Prostate gland (tissue), 2 donors: ENCODE results near the gene TGIF1. TPM values are rescaled to one million over a fixed set of nuclear protein-coding genes. Genes with fewer than 3 reads are reported as not detected.
A peak's percentile ranks its signal among the peaks of the same experiment; 100 is the strongest.

Experiments
- DNase-seq: peaks from one replicate; pipeline ENCODE4 v3.0.0-alpha.2; 2019; ENCODE audit warnings: low spot score
- H3K27ac ChIP-seq, 2 donors: fragments of 200-600 bp; sonication (generic); 2 replicates each; pipeline ENCODE4 v1.5.1; 2017 to 2019
- H3K27me3 ChIP-seq: fragments of 200-600 bp; sonication (generic); replicated peaks from 2 replicates; pipeline ENCODE4 v1.5.1; 2019; ENCODE audit not compliant: insufficient read depth
- H3K36me3 ChIP-seq, 2 donors: fragments of 200-600 bp; sonication (generic); 1 replicate in 1 of 2; 2 replicates in 1 of 2; pipeline versions ENCODE4 v1.5.1 to v1.8.1; 2017 to 2019
- H3K4me1 ChIP-seq: fragments of 200-600 bp; sonication (generic); replicated peaks from 2 replicates; pipeline ENCODE4 v1.5.1; 2019
- H3K4me3 ChIP-seq, 2 donors: fragments of 200-600 bp; sonication (generic); 2 replicates each; pipeline ENCODE4 v1.5.1; 2017 to 2019
- H3K9me3 ChIP-seq: fragments of 200-600 bp; sonication (generic); 2 replicates; pipeline ENCODE4 v1.5.1; 2017
- POLR2A ChIP-seq: fragments of 450-650 bp; IDR thresholded peaks from one replicate; pipeline ENCODE4 v1.6.1; 2016; ENCODE audit warnings: antibody characterized with exemption, mild to moderate bottlenecking
- POLR2AphosphoS5 ChIP-seq: sonication (generic); formaldehyde crosslinking; IDR thresholded peaks from one replicate; pipeline ENCODE4 v1.6.1; 2017; ENCODE audit warnings: antibody characterized with exemption
- WGBS: methylation state at CpG from one replicate; pipeline ENCODE4 v1.1.5; 2018; 5-methylcytosine and 5-hydroxymethylcytosine counted together
- intact Hi-C: fragments of 100-400 bp; cut with DNase I; formaldehyde crosslinking; loops from one replicate; pipeline ENCODE4 v1.14.2; 2022
- total RNA-seq, 2 donors: library from RNA; depleted of rRNA; stranded (reverse); fragments of >200 nt; gene quantifications; one replicate each; pipeline ENCODE4 v1.1.0, GENCODE V29; 2016
- TF ChIP-seq, protein P1 (sequence below), 4 experiments: fragments of 200-600 bp in 2 of 4; fragments of 450-650 bp in 2 of 4; sonication (generic) in 2 of 4; IDR thresholded peaks; 1 replicate in 3 of 4; 2 replicates in 1 of 4; pipeline ENCODE4 v1.5.1; 2016 to 2019; ENCODE audit warnings: antibody characterized with exemption in 4 of 4, mild to moderate bottlenecking in 2 of 4, moderate library complexity in 2 of 4

TGIF1 gene
- total RNA-seq, 2 donors from 2014 or later: 124 to 151 TPM

DNA sequence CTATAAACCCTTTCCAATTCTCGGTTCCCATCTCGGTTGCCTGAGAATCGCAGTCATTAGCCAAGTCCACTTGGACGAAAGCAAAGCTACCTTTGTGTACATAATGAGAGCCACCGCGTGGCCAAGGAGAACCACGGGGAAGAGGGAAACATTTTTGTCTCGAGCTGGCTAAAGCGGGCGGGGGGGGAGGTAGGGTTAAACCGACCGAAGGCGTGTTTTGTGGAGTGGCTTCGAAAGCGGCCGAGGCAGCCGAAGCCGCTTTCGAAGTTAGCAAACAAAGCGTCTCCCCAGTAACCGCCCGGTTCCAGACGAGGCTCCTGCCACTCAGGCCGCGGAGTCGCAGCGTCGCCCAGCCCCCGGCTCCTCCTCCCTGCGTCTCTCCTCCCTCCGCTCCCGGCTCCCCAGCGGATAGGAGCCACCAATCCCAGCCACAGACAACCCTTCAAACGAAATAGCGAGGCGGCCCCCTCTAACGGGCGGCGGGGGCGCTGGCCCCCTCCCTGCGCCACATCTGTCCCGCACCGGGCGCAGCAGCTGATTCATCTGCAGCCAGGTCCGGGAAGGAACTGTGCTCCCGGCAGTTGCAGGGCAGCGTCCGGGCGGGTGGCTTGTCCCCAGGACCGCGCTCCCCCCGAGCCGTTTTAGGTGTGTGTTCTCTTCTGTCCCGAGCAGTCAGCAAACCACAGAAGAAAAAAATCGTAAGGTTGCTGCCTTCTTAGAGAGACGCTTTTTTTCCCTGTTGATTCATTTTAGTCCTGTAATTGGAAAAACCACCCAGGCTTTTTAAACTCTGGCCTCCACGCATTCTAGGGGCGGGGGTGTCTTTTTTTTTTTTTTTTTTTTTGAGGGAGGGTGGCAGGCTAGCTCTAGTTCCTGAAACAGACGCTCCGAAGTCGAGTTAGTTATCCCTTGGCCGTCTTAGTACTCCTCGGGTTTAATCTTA, 1.8 kb upstream of the TGIF1 start:
- Histone ChIP-seq H3K27me3 (no peaks in the 10 kb centered on the region), H3K36me3 (no peaks in the 10 kb centered on the region), H3K27ac (peak overlapping the region; percentile 99), H3K9me3 (no peaks in the 10 kb centered on the region), H3K4me1 (no peaks in the 10 kb centered on the region), H3K4me3 (peak overlapping the region; percentile 67 to 91)
- under 1% methylated on average over 63 of the region's 63 CpGs for WGBS
- peak; percentile 97 for DNase-seq
- TF ChIP-seq, protein P1, sequence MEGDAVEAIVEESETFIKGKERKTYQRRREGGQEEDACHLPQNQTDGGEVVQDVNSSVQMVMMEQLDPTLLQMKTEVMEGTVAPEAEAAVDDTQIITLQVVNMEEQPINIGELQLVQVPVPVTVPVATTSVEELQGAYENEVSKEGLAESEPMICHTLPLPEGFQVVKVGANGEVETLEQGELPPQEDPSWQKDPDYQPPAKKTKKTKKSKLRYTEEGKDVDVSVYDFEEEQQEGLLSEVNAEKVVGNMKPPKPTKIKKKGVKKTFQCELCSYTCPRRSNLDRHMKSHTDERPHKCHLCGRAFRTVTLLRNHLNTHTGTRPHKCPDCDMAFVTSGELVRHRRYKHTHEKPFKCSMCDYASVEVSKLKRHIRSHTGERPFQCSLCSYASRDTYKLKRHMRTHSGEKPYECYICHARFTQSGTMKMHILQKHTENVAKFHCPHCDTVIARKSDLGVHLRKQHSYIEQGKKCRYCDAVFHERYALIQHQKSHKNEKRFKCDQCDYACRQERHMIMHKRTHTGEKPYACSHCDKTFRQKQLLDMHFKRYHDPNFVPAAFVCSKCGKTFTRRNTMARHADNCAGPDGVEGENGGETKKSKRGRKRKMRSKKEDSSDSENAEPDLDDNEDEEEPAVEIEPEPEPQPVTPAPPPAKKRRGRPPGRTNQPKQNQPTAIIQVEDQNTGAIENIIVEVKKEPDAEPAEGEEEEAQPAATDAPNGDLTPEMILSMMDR (IDR thresholded peaks at IDR 0.05): peak in 2 of 4 experiments; percentile 15 to 24
- TF ChIP-seq POLR2AphosphoS5: peak; percentile 92
- TF ChIP-seq POLR2A: peak; percentile 90
- intact Hi-C loops: loop anchor here (2.0 to 5.0 kb wide), 2 partner anchors 193 to 219 kb away; no protein-coding TSS in a partner anchor

DNA sequence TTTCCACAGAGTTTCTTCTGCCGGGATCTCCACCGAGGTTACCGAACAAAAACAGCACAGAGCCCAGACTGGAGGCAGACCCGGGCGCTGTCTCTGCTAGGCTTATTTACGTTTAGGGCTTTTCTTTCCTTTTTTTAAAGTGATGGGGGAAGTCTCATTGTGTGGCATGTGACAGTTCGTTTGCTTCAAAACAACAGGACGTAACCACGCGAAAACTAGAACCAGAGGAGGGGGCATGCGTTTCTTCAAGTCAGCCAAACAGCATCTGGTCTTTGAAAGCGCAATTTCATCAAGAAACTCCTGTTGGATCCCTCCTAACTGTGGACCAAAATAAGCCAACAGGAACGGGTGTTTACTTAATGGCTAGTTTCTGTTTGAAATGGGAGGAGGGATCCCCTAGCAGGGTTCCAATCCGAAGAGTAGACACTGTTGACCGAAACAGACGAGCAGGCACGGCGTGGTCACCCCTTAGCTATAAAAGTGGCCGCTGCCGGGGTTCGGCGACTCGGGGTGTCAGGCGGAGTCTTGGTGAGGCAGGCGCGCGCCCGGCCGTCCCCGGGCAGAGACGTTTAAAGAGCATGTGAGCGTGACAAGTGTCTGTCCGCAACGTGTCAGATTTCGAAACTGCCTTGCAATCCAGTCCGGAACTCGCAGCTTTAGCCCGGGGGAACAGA, 997 bp upstream of the TGIF1 start:
- H3K36me3 ChIP-seq: no peaks in the 10 kb centered on the region
- H3K27me3 ChIP-seq: no peaks in the 10 kb centered on the region
- no peaks in the 10 kb centered on the region for H3K9me3 ChIP-seq
- peak; percentile 86 for DNase-seq
- H3K27ac ChIP-seq: peak overlapping the region; percentile 99
- no peaks in the 10 kb centered on the region for H3K4me1 ChIP-seq
- intact Hi-C loops: loop anchor here (2.0 to 5.0 kb wide), 2 partner anchors 194 to 218 kb away; no protein-coding TSS in a partner anchor
- H3K4me3 ChIP-seq: peak overlapping the region; percentile 67 to 91
- TF ChIP-seq POLR2AphosphoS5 (peak; percentile 68), POLR2A (peak; percentile 66)
- TF ChIP-seq, protein P1 (IDR thresholded peaks at IDR 0.05): no peak
- under 1% methylated on average over 38 of the region's 38 CpGs for WGBS

DNA sequence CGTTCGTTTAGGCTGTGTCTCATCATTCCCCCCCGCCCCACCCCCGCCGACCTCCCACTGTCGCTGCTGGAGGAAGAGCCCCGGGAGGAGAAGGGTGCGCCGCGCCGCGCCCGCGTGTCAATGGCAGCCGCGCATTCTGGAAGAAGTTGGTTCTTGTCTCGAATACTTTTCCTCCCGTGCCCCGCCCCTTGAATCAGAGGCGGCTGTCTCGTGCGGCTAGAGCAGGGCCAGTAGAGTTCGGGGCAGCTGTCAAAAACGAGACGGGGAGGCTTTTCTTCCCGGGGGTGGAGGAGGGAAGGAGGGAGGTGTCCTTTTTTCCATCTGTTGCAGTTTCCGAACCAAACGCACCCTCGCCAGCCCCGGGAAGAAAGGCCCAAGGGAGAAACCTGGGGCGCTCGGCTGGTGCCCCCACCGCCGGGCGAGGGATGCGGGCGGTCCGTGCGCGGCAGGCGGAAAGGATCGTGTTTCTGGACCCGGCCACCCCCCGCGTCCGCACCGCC, 410 bp upstream of the TGIF1 start:
- peak; percentile 76 for DNase-seq
- no peaks in the 10 kb centered on the region for H3K4me1 ChIP-seq
- H3K9me3 ChIP-seq: no peaks in the 10 kb centered on the region
- H3K27me3 ChIP-seq: no peaks in the 10 kb centered on the region
- WGBS: under 1% methylated on average over 43 of the region's 47 CpGs
- intact Hi-C loops: loop anchor here (2.0 to 5.0 kb wide), 4 partner anchors 155 to 218 kb away; no protein-coding TSS in a partner anchor
- TF ChIP-seq, protein P1 (IDR thresholded peaks at IDR 0.05): no peak
- TF ChIP-seq POLR2AphosphoS5 (no peak), POLR2A (no peak)
- H3K4me3 ChIP-seq: peak overlapping the region; percentile 67 to 91
- no peaks in the 10 kb centered on the region for H3K36me3 ChIP-seq
- peak overlapping the region; percentile 99 for H3K27ac ChIP-seq

DNA sequence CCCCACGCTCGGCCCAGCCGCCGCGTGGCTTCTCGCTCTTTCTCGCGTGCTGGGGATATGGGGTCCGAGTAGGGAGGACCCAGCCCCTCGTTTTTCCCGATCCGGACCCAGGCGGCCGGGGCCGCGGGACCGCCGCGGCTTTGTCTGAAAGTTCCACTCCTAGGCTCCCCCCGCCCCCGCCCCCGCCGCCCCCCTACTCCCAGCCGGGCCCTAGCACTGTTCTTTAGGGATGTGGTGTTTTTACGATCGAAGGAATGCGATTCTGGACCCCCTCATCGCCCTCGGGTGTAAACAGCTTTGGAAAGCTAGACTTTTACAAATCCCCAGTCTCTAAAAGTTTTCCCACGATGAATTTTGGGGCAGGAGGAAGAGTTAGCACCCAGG, 819 bp downstream of the TGIF1 start:
- TF ChIP-seq, protein P1 (IDR thresholded peaks at IDR 0.05): no peak
- TF ChIP-seq POLR2AphosphoS5 (no peak), POLR2A (no peak)
- Histone ChIP-seq H3K4me3 (peak overlapping the region; percentile 67 to 91), H3K27me3 (no peaks in the 10 kb centered on the region), H3K36me3 (no peaks in the 10 kb centered on the region), H3K27ac (peak overlapping the region; percentile 99), H3K9me3 (no peaks in the 10 kb centered on the region), H3K4me1 (peaks cover 4% of the 10 kb centered on the region)
- intact Hi-C loops: loop anchor here (1.0 to 5.0 kb wide), 3 partner anchors 144 to 168 kb away; no protein-coding TSS in a partner anchor
- WGBS: under 1% methylated on average over 29 of the region's 30 CpGs
- DNase-seq: no peak
